ENCODE results near the gene WDR19. TPM values are rescaled to one million over a fixed set of nuclear protein-coding genes. Genes with fewer than 3 reads are reported as not detected.

WDR19 gene
- total and polyA plus RNA-seq, 3 experiments from 2014 or later = 3.4 to 16.5 (median 15.7) TPM

DNA sequence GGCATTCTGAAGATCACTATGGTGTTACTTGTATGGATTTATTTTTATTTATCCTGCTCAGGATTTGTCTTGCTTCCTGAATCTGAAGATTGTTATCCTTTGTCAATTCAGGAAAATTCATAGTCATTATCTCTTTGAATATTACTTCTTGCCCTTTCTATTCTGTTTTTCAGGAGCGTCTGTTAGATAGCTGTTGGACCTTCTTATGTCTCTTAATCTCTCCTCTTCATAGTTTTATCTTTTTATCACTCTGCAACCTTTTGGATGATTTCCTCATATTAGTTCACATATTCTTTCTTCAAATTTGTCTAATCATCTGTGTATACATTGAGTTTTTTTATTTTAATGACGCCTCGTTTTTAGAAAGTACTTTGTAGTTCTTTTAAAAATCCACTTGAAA is 19.6 kb downstream of the WDR19 start:
- no peaks in the 10 kb centered on the region for H3K4me1 ChIP-seq (ENCODE audit: insufficient read depth, low read length)
- H3K27ac Mint-ChIP-seq = no peak overlapping the region
- H3K9me3 Mint-ChIP-seq = no peaks in the 10 kb centered on the region
- no peaks in the 10 kb centered on the region for H3K4me1 Mint-ChIP-seq
- H3K9me3 ChIP-seq (ENCODE audit: low read length) = no peaks in the 10 kb centered on the region
- DNase-seq = no peak
- H3K27ac ChIP-seq (ENCODE audit: low read depth, low read length) = no peak overlapping the region
- ChIA-PET CTCF (no interaction called here), POLR2A (no interaction called here)
- no peak overlapping the region for H3K4me3 Mint-ChIP-seq
- no peak overlapping the region for H3K4me3 ChIP-seq (ENCODE audit: low read length)
- peaks cover 0 to 2% of the 10 kb centered on the region in 2 donors for H3K27me3 Mint-ChIP-seq
- no peaks in the 10 kb centered on the region for H3K27me3 ChIP-seq (ENCODE audit: insufficient read depth, low read length, poor library complexity, severe bottlenecking)
- H3K36me3 ChIP-seq (ENCODE audit: insufficient read depth, low read length) = no peaks in the 10 kb centered on the region
- peaks cover 11 to 40% (median 15%) of the 10 kb centered on the region in 3 donors for H3K36me3 Mint-ChIP-seq

DNA sequence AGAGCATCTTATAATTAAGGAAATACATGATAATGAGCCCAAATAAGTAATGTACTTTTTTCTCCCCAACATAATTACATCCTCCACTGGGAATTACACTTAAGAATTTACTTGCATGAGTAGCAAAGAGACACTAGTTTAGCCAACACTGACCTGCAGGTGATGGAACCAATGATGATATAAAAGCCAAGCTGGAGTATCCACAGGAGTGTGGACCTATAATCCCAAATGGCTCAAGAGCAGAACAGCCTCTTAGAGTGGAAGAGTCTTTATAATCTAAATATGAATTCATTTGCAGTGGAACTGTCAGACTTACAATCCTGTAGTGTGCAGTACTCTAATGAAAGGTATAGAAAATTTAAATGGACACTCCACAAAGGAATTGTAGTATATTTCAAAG is 22.2 kb downstream of the WDR19 start:
- Histone ChIP-seq H3K4me1 (ENCODE audit: insufficient read depth, low read length) (no peaks in the 10 kb centered on the region), H3K9me3 (ENCODE audit: low read length) (no peaks in the 10 kb centered on the region), H3K4me3 (ENCODE audit: low read length) (no peak overlapping the region), H3K36me3 (ENCODE audit: insufficient read depth, low read length) (no peaks in the 10 kb centered on the region), H3K27ac (ENCODE audit: low read depth, low read length) (no peak overlapping the region), H3K27me3 (ENCODE audit: insufficient read depth, low read length, poor library complexity, severe bottlenecking) (no peaks in the 10 kb centered on the region)
- ChIA-PET CTCF (no interaction called here), POLR2A (no interaction called here)
- Mint-ChIP-seq H3K36me3 (peaks cover 17 to 42% (median 23%) of the 10 kb centered on the region in 3 donors), H3K4me1 (no peaks in the 10 kb centered on the region), H3K9me3 (no peaks in the 10 kb centered on the region), H3K27ac (no peak overlapping the region), H3K27me3 (no peaks in the 10 kb centered on the region), H3K4me3 (no peak overlapping the region)
- DNase-seq = no peak

- ChIA-PET CTCF (no interaction called here), POLR2A (no interaction called here)
- no peak for DNase-seq
- Histone ChIP-seq H3K27me3 (ENCODE audit: insufficient read depth, low read length, poor library complexity, severe bottlenecking) (no peaks in the 10 kb centered on the region), H3K4me1 (ENCODE audit: insufficient read depth, low read length) (no peaks in the 10 kb centered on the region), H3K4me3 (ENCODE audit: low read length) (no peak overlapping the region), H3K9me3 (ENCODE audit: low read length) (no peaks in the 10 kb centered on the region), H3K27ac (ENCODE audit: low read depth, low read length) (no peak overlapping the region), H3K36me3 (ENCODE audit: insufficient read depth, low read length) (no peaks in the 10 kb centered on the region)
- Mint-ChIP-seq H3K27me3 (no peaks in the 10 kb centered on the region), H3K27ac (no peak overlapping the region), H3K9me3 (no peaks in the 10 kb centered on the region), H3K4me1 (no peaks in the 10 kb centered on the region), H3K4me3 (no peak overlapping the region), H3K36me3 (peaks cover 17 to 42% (median 23%) of the 10 kb centered on the region in 3 donors)
Observed at GRCh38 chr4:39205000-39205399, 22.7 kb downstream of the WDR19 start.

DNA sequence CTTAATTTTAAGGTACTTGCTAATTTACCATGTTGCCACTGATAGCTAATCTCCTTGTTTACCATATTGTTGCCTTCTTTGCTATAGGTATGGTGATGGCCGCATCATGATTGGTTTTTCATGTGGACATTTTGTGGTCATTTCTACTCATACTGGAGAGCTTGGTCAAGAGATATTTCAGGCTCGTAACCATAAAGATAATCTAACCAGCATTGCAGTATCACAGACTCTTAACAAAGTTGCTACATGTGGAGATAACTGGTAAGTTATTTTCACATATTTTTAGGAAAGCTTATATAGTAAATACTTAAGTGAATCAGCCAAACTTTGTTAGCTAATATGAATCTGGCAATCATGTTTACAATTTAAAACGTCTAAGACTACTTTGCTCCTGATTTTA is 23.1 kb downstream of the WDR19 start:
- H3K27ac ChIP-seq (ENCODE audit: low read depth, low read length) = no peak overlapping the region
- no peaks in the 10 kb centered on the region for H3K27me3 Mint-ChIP-seq
- CTCF ChIA-PET = no interaction called here
- no peak overlapping the region for H3K4me3 ChIP-seq (ENCODE audit: low read length)
- H3K27me3 ChIP-seq (ENCODE audit: insufficient read depth, low read length, poor library complexity, severe bottlenecking) = no peaks in the 10 kb centered on the region
- no peak for DNase-seq
- H3K4me1 Mint-ChIP-seq = no peaks in the 10 kb centered on the region
- no peaks in the 10 kb centered on the region for H3K4me1 ChIP-seq (ENCODE audit: insufficient read depth, low read length)
- H3K9me3 Mint-ChIP-seq = no peaks in the 10 kb centered on the region
- no peak overlapping the region for H3K4me3 Mint-ChIP-seq
- peaks cover 17 to 42% (median 23%) of the 10 kb centered on the region in 3 donors for H3K36me3 Mint-ChIP-seq
- no peaks in the 10 kb centered on the region for H3K36me3 ChIP-seq (ENCODE audit: insufficient read depth, low read length)
- POLR2A ChIA-PET = no interaction called here
- H3K9me3 ChIP-seq (ENCODE audit: low read length) = no peaks in the 10 kb centered on the region
- H3K27ac Mint-ChIP-seq = no peak overlapping the region

GRCh38 chr4:39227906-39228305 is 45.6 kb downstream of the WDR19 start:
- Histone ChIP-seq H3K4me1 (ENCODE audit: insufficient read depth, low read length) (no peaks in the 10 kb centered on the region), H3K27ac (ENCODE audit: low read depth, low read length) (no peak overlapping the region), H3K4me3 (ENCODE audit: low read length) (no peak overlapping the region), H3K9me3 (ENCODE audit: low read length) (no peaks in the 10 kb centered on the region), H3K36me3 (ENCODE audit: insufficient read depth, low read length) (no peaks in the 10 kb centered on the region), H3K27me3 (ENCODE audit: insufficient read depth, low read length, poor library complexity, severe bottlenecking) (no peaks in the 10 kb centered on the region)
- no peak overlapping the region for H3K4me3 Mint-ChIP-seq
- H3K4me1 Mint-ChIP-seq = no peaks in the 10 kb centered on the region
- H3K36me3 Mint-ChIP-seq = peaks cover 13 to 23% (median 13%) of the 10 kb centered on the region in 3 donors
- no peaks in the 10 kb centered on the region for H3K9me3 Mint-ChIP-seq
- no peaks in the 10 kb centered on the region for H3K27me3 Mint-ChIP-seq
- H3K27ac Mint-ChIP-seq = no peak overlapping the region
- DNase-seq = no peak
- POLR2A ChIA-PET = interaction anchor here (0.7 kb wide), 1 partner anchor 415 kb away, joined by 4 read pairs; no protein-coding TSS in a partner anchor
- CTCF ChIA-PET = no interaction called here

- DNase-seq = no peak
- CTCF ChIA-PET = no interaction called here
- Histone ChIP-seq H3K27ac (ENCODE audit: low read depth, low read length) (no peak overlapping the region), H3K4me1 (ENCODE audit: insufficient read depth, low read length) (no peaks in the 10 kb centered on the region), H3K4me3 (ENCODE audit: low read length) (no peak overlapping the region), H3K9me3 (ENCODE audit: low read length) (no peaks in the 10 kb centered on the region), H3K36me3 (ENCODE audit: insufficient read depth, low read length) (no peaks in the 10 kb centered on the region), H3K27me3 (ENCODE audit: insufficient read depth, low read length, poor library complexity, severe bottlenecking) (no peaks in the 10 kb centered on the region)
- H3K4me3 Mint-ChIP-seq = no peak overlapping the region
- POLR2A ChIA-PET = interaction anchor here (0.7 kb wide), 1 partner anchor 416 kb away, joined by 4 read pairs; no protein-coding TSS in a partner anchor
- no peaks in the 10 kb centered on the region for H3K4me1 Mint-ChIP-seq
- no peaks in the 10 kb centered on the region for H3K27me3 Mint-ChIP-seq
- no peak overlapping the region for H3K27ac Mint-ChIP-seq
- no peaks in the 10 kb centered on the region for H3K9me3 Mint-ChIP-seq
- peaks cover 13 to 26% (median 15%) of the 10 kb centered on the region in 3 donors for H3K36me3 Mint-ChIP-seq
Observed at GRCh38 chr4:39228377-39228776, 46.0 kb downstream of the WDR19 start.

GRCh38 chr4:39230462-39230861 is 48.1 kb downstream of the WDR19 start:
- ChIA-PET POLR2A (no interaction called here), CTCF (no interaction called here)
- no peaks in the 10 kb centered on the region for H3K36me3 ChIP-seq (ENCODE audit: insufficient read depth, low read length)
- H3K27ac ChIP-seq (ENCODE audit: low read depth, low read length) = no peak overlapping the region
- no peaks in the 10 kb centered on the region for H3K9me3 ChIP-seq (ENCODE audit: low read length)
- Mint-ChIP-seq H3K27ac (no peak overlapping the region), H3K27me3 (no peaks in the 10 kb centered on the region), H3K4me3 (no peak overlapping the region), H3K4me1 (no peaks in the 10 kb centered on the region), H3K9me3 (no peaks in the 10 kb centered on the region), H3K36me3 (peaks cover 15 to 29% (median 15%) of the 10 kb centered on the region in 3 donors)
- no peak overlapping the region for H3K4me3 ChIP-seq (ENCODE audit: low read length)
- no peaks in the 10 kb centered on the region for H3K27me3 ChIP-seq (ENCODE audit: insufficient read depth, low read length, poor library complexity, severe bottlenecking)
- no peaks in the 10 kb centered on the region for H3K4me1 ChIP-seq (ENCODE audit: insufficient read depth, low read length)
- no peak for DNase-seq

DNA sequence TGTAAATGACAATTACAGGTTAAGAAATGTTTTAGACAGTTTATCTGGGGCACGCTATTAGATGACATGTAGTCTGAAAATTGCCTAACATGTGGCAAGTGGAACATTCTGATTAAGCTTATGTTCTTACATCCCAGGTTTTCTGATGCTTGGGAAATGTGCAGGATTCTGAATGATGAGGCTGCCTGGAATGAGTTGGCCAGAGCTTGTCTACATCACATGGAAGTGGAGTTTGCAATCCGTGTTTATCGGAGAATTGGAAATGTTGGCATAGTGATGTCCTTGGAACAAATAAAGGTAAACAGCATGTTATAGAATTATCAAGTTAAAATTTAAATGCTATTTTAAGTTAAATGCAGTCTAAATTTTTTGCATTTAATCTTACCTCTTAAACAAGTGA is 49.3 kb downstream of the WDR19 start:
- H3K36me3 ChIP-seq (ENCODE audit: insufficient read depth, low read length) = no peaks in the 10 kb centered on the region
- Mint-ChIP-seq H3K9me3 (no peaks in the 10 kb centered on the region), H3K4me1 (no peaks in the 10 kb centered on the region), H3K36me3 (peaks cover 15 to 38% (median 21%) of the 10 kb centered on the region in 3 donors), H3K27ac (no peak overlapping the region), H3K4me3 (no peak overlapping the region), H3K27me3 (no peaks in the 10 kb centered on the region)
- H3K9me3 ChIP-seq (ENCODE audit: low read length) = no peaks in the 10 kb centered on the region
- POLR2A ChIA-PET = no interaction called here
- H3K27ac ChIP-seq (ENCODE audit: low read depth, low read length) = no peak overlapping the region
- no peak overlapping the region for H3K4me3 ChIP-seq (ENCODE audit: low read length)
- no peaks in the 10 kb centered on the region for H3K27me3 ChIP-seq (ENCODE audit: insufficient read depth, low read length, poor library complexity, severe bottlenecking)
- CTCF ChIA-PET = interaction anchor here (0.7 kb wide), 1 partner anchor 176 kb away, joined by 3 read pairs; no protein-coding TSS in a partner anchor
- no peak for DNase-seq
- H3K4me1 ChIP-seq (ENCODE audit: insufficient read depth, low read length) = no peaks in the 10 kb centered on the region

- Histone ChIP-seq H3K4me3 (ENCODE audit: low read length) (no peak overlapping the region), H3K27ac (ENCODE audit: low read depth, low read length) (no peak overlapping the region), H3K4me1 (ENCODE audit: insufficient read depth, low read length) (no peaks in the 10 kb centered on the region), H3K9me3 (ENCODE audit: low read length) (no peaks in the 10 kb centered on the region), H3K36me3 (ENCODE audit: insufficient read depth, low read length) (no peaks in the 10 kb centered on the region), H3K27me3 (ENCODE audit: insufficient read depth, low read length, poor library complexity, severe bottlenecking) (no peaks in the 10 kb centered on the region)
- peaks cover 15 to 39% (median 21%) of the 10 kb centered on the region in 3 donors for H3K36me3 Mint-ChIP-seq
- H3K9me3 Mint-ChIP-seq = no peaks in the 10 kb centered on the region
- no peak for DNase-seq
- no peak overlapping the region for H3K27ac Mint-ChIP-seq
- H3K4me3 Mint-ChIP-seq = no peak overlapping the region
- no peaks in the 10 kb centered on the region for H3K27me3 Mint-ChIP-seq
- POLR2A ChIA-PET = no interaction called here
- no peaks in the 10 kb centered on the region for H3K4me1 Mint-ChIP-seq
- CTCF ChIA-PET = no interaction called here
Observed at GRCh38 chr4:39232100-39232499, 49.8 kb downstream of the WDR19 start.

All from CD8-positive, alpha-beta memory T cell (primary cell).